GM12864 (cell line): ENCODE results near the gene HRH3.

Source experiments
- DNase-seq: peaks from one replicate; pipeline ENCODE4 v3.0.0-alpha.2; 2011; ENCODE audit warnings: low read depth
- H3K4me3 ChIP-seq: 2 replicates; pipeline ENCODE4 v1.5.1; 2011; ENCODE audit warnings: mild to moderate bottlenecking, low read depth, low read length, control low read depth
- CTCF ChIP-seq: IDR thresholded peaks from 2 replicates; pipeline ENCODE4 v1.5.1; 2011; ENCODE audit warnings: low read depth, mild to moderate bottlenecking, moderate library complexity, low read length, control low read depth, inconsistent platforms; ENCODE audit errors: missing control alignments

HRH3 gene

GRCh38 chr20:62235777-62236157, 15.7 kb upstream of the HRH3 start:
- TF ChIP-seq CTCF = no peak
- no peak for DNase-seq
- no peak overlapping the region for H3K4me3 ChIP-seq

GRCh38 chr20:62235001-62235776, 15.1 kb upstream of the HRH3 start:
- DNase-seq = no peak

GRCh38 chr20:62234339-62234738, 14.3 kb upstream of the HRH3 start:
- no peak for TF ChIP-seq CTCF
- no peak for DNase-seq
- no peak overlapping the region for H3K4me3 ChIP-seq

More at GRCh38 chr20:62235001-62235776, 15.1 kb upstream of the HRH3 start:
- TF ChIP-seq CTCF = no peak
- H3K4me3 ChIP-seq = no peak overlapping the region

- DNase-seq = no peak
- H3K4me3 ChIP-seq = no peak overlapping the region
- TF ChIP-seq CTCF = no peak
These were observed 13.6 kb upstream of the HRH3 start for GRCh38 chr20:62233684-62234083.

GRCh38 chr20:62232770-62233645, 12.9 kb upstream of the HRH3 start:
- TF ChIP-seq CTCF = no peak
- H3K4me3 ChIP-seq = no peak overlapping the region
- DNase-seq = no peak

- no peak for TF ChIP-seq CTCF
- no peak overlapping the region for H3K4me3 ChIP-seq
- DNase-seq = no peak
These were observed 12.1 kb upstream of the HRH3 start for GRCh38 chr20:62232194-62232593.
